Choroid plexus epithelial cell (primary cell): Measurements from ENCODE around the gene GLIPR1L2.
"Not testable (repeated sequence)": the region's sequence is repeated elsewhere in the genome, so short reads cannot be mapped to it uniquely, and the experiment has no call there.

Experiments used
- DNase-seq: peaks from one replicate; pipeline ENCODE4 v3.0.0-alpha.2; 2010; ENCODE audit warnings: low read depth
- H3K4me3 ChIP-seq: 2 replicates; pipeline ENCODE4 v1.5.1; 2011; ENCODE audit warnings: low read depth, mild to moderate bottlenecking, control low read depth, low read length, moderate library complexity
- TF ChIP-seq, protein P1 (sequence below): conservative IDR thresholded peaks from 2 replicates; pipeline ENCODE4 v1.5.1; 2011; ENCODE audit warnings: low read depth, mild to moderate bottlenecking, control low read depth, inconsistent platforms, low read length, moderate library complexity

Gene GLIPR1L2

DNA sequence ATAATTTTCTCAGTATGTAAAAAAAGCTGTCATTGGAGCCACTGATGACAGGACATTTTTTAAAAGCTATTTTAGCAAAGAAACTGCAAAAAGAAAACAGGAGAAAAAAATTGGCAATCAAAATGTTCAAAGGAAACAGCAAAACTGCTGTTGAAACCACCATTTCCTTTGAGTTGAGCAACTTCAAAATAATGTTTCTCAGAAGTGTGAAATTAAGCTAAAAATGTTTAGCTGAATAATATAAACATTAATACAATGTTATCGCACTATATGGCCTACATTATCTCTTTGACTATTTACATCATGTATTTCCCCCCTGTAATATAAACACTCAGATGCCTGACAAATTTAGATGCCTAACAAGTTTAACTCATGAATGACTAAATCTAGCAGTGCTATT lies 66.3 kb downstream of the GLIPR1L2 start:
- no peak overlapping the region for H3K4me3 ChIP-seq
- no peak for DNase-seq

DNA sequence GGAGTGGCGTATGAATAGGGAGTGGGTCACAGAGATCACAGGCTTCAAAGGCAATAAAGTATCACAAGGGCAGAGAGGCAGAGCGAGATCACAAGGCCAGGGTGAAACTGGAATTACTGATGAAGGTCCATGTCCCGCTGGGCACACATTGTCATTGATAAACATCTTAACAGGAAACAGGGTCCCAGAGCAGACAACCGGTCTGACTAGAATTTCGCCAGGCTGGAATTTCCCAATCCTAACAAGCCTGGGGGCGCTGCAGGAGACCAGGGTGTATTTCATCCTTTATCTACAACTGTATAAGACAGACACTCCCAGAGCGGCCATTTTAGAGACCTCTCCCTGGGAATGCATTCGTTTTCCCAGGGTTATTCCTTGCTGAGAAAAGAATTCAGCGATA lies 67.0 kb downstream of the GLIPR1L2 start:
- H3K4me3 ChIP-seq, DNase-seq: not testable (repeated sequence)

More for the DNA sequence above, 66.3 kb downstream of the GLIPR1L2 start:
- TF ChIP-seq, protein P1, sequence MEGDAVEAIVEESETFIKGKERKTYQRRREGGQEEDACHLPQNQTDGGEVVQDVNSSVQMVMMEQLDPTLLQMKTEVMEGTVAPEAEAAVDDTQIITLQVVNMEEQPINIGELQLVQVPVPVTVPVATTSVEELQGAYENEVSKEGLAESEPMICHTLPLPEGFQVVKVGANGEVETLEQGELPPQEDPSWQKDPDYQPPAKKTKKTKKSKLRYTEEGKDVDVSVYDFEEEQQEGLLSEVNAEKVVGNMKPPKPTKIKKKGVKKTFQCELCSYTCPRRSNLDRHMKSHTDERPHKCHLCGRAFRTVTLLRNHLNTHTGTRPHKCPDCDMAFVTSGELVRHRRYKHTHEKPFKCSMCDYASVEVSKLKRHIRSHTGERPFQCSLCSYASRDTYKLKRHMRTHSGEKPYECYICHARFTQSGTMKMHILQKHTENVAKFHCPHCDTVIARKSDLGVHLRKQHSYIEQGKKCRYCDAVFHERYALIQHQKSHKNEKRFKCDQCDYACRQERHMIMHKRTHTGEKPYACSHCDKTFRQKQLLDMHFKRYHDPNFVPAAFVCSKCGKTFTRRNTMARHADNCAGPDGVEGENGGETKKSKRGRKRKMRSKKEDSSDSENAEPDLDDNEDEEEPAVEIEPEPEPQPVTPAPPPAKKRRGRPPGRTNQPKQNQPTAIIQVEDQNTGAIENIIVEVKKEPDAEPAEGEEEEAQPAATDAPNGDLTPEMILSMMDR, result no peak

GRCh38 chr12:75459755-75460154 lies 68.9 kb downstream of the GLIPR1L2 start:
- H3K4me3 ChIP-seq, result no peak overlapping the region
- TF ChIP-seq, protein P1, result no peak
- DNase-seq, result no peak

- no peak for DNase-seq
- H3K4me3 ChIP-seq, result no peak overlapping the region
- TF ChIP-seq, protein P1, result no peak
Observed at GRCh38 chr12:75460204-75460603, 69.3 kb downstream of the GLIPR1L2 start.

DNA sequence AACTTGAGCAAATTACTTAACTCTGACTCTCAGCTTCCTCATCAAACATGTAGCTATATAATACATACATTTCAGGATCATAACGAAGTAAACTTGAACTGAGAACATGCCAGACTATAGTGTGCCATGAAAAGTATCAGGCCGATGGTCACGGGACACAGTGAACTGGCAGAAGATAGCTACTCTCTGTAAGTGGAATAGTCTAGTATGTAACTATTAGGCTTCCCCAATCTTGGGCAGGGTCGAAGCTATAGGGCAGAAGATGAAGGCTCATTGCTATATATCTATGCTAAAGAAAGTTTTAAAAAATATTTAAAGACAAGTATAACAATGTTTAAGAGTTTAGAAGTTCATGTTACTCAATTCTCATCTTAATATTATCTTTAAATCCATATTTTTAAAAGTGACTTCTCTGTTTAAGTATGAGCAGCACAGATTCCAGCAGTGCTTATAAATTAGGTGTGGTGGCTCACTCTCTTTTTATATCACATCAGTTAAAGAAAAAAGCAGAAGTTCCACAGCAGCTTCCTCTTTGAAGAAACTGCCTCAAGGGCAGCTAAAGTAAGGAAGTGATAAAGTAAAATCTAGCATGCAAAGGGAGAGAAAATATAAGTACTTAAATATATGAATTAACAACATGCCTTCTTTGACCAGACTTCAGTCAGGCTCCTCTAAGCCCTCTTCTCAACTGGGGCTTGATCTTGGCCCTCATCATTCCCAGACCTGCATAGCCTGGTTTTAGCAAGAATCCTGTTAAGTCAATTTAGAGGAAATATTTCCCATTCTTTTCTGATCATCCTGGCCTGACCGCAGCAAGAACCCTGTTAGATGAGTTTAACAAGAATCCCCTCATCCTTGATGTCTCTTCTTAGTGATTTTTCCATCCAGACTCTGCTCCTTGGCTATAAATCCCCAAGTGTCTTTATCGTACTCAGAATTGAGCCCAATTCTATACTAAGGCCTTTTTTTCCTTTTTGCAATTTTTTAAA lies 81.3 kb downstream of the GLIPR1L2 start:
- DNase-seq, result no peak
- no peak overlapping the region for H3K4me3 ChIP-seq
- TF ChIP-seq, protein P1, result no peak

DNA sequence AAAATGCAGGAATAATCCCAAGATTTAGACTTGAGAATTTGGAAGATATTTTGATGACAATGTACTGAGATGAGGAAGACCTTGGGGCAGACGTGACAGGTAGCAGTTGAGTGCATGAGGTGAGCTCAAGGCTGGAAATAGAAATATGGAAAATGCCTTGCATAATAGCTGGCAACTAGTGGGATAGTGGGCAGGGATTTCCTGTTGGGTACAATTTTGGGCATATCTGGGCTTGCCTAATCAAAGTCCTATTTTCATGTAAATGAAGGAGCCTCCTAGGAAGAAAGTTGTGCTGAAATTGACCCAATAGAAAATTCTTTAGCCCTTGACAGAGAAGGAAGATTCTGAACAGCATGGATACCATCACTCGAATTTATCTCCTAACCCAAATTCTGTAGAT lies 83.2 kb downstream of the GLIPR1L2 start:
- no peak overlapping the region for H3K4me3 ChIP-seq
- no peak for DNase-seq
- TF ChIP-seq, protein P1, result no peak

- no peak overlapping the region for H3K4me3 ChIP-seq
- DNase-seq, result no peak
- TF ChIP-seq, protein P1, result no peak
Observed at GRCh38 chr12:75476071-75476470, 85.2 kb downstream of the GLIPR1L2 start.
